ENCODE data around the gene MMP26.

- TF ChIP-seq CTCF (IDR thresholded peaks at IDR 0.05) (no peak), POLR2A (IDR thresholded peaks at IDR 0.05) (no peak)
Observed at GRCh38 chr11:4699697-4700435, 4.7 kb upstream of the MMP26 start.
